ENCODE results near the gene NAPSA.
"Not testable (repeated sequence)": the region's sequence is repeated elsewhere in the genome, so short reads cannot be mapped to it uniquely, and the experiment has no call there.

The NAPSA gene

DNA sequence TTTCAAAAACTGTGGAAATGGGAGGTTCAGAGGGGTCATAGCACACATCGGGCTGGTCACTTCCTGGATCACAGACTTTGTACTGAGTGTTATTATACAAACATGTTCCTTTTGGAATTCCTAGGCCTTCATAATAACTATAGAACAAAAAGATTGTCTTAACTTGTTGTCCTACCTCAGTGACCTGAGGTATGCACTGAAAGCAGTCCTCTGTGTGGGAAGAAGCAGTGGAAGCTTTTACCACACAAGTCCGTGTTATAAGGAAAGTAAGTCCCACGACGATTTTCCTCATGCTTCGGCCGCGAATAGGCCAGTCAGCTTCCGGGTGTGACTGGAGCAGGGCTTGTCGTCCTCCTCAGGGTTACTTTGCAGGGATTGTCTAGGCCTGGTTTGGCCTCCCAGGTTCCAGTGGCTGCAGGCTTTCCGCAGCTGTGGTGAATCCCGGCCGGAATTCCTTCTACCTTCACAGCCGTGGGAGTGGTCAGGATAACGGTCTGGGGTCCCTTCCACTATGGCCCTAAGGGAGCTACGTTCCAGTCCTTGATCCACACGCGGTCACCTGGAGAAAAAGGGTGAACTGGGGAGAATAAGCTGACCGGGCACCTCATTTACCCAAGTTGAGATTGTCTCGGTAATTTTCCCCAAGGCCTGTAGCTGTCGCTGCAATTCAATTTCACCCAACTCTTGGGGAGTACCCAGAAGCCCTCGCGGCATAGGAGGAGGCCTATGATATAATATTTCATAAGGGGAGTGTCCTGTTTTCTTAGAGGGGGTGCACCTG lies 16.0 kb downstream of the NAPSA start:
- Histone ChIP-seq H3K9me3 (ENCODE audit: severe bottlenecking) (no peaks in the 10 kb centered on the region), H3K36me3 (no peaks in the 10 kb centered on the region; the same call in 1 of the 2 replicates), H3K4me3 (ENCODE audit: low read depth, low read length) (no peak overlapping the region), H3K27me3 (ENCODE audit: insufficient read depth, low read depth, severe bottlenecking) (no peaks in the 10 kb centered on the region), H3K27ac (no peak overlapping the region)
- TF ChIP-seq, protein P1, sequence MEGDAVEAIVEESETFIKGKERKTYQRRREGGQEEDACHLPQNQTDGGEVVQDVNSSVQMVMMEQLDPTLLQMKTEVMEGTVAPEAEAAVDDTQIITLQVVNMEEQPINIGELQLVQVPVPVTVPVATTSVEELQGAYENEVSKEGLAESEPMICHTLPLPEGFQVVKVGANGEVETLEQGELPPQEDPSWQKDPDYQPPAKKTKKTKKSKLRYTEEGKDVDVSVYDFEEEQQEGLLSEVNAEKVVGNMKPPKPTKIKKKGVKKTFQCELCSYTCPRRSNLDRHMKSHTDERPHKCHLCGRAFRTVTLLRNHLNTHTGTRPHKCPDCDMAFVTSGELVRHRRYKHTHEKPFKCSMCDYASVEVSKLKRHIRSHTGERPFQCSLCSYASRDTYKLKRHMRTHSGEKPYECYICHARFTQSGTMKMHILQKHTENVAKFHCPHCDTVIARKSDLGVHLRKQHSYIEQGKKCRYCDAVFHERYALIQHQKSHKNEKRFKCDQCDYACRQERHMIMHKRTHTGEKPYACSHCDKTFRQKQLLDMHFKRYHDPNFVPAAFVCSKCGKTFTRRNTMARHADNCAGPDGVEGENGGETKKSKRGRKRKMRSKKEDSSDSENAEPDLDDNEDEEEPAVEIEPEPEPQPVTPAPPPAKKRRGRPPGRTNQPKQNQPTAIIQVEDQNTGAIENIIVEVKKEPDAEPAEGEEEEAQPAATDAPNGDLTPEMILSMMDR (IDR thresholded peaks at IDR 0.05; ENCODE audit: low read depth, low read length) = no peak
- DNase-seq = no peak

DNA sequence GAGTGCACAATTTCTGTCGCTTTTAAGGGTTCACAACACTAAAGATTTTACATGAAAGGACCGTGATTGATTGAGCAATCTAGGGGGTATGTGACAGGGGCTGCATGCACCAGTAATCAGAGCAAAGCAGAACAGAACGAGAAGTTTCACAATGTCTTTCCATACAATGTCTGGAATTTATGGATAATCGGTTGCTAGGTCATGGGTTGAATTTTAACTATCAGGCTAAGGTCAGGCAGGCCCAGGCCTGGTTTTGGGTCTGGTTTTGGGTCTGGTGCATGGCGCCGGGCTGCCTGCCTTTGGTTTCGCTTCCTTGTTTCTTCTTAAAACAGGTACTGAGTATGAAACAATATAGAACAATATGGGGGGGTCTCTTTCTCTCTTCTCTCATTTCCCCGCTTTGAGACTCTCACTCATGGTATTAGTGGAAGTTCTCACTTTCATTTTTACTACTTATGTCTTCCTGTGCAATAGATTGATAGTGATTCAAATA lies 18.3 kb downstream of the NAPSA start:
- not testable (repeated sequence) for H3K4me3 ChIP-seq (ENCODE audit: low read depth, low read length); DNase-seq; H3K9me3 ChIP-seq (ENCODE audit: severe bottlenecking)

DNA sequence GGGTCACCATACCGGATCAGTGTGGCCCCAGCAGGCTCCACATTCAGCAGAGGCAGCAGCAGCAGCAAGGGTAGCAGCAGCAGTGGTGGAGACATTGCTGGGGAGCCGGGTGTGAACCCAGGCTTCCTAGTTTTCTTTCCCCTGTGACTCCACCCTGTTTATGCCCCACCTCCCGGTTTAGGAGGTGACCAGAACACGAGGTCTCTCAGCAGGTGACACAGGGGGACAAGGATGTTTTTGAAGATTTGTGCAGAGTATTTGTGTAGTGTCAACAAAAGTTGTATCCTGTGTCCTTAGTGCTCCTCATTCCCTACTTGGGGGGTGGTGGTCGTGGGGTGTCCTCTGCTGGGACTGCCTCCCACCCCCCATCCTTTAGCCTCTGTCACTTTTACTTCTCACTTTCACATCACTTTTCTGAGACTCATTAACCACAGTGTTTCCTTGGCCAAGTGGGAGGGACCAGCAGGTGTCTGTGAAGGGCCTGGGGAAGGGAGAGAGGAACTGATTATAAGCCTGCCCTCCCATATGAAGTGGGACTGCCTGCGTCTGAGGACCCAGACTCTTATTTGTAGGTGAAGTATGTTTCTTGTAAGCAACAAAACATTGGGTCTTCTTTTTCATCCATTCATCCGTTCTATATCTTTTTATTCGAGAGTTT lies 20.6 kb downstream of the NAPSA start:
- TF ChIP-seq, protein P1 (IDR thresholded peaks at IDR 0.05; ENCODE audit: low read depth, low read length) = no peak
- Histone ChIP-seq H3K27me3 (ENCODE audit: insufficient read depth, low read depth, severe bottlenecking) (no peaks in the 10 kb centered on the region), H3K9me3 (ENCODE audit: severe bottlenecking) (no peaks in the 10 kb centered on the region), H3K4me3 (ENCODE audit: low read depth, low read length) (no peak overlapping the region), H3K36me3 (peaks cover 2% of the 10 kb centered on the region; the same call in 1 of the 2 replicates), H3K27ac (no peak overlapping the region)
- DNase-seq = no peak

More for the DNA sequence above, 18.3 kb downstream of the NAPSA start:
- not testable (repeated sequence) for H3K27ac ChIP-seq; H3K36me3 ChIP-seq; H3K27me3 ChIP-seq (ENCODE audit: insufficient read depth, low read depth, severe bottlenecking)

DNA sequence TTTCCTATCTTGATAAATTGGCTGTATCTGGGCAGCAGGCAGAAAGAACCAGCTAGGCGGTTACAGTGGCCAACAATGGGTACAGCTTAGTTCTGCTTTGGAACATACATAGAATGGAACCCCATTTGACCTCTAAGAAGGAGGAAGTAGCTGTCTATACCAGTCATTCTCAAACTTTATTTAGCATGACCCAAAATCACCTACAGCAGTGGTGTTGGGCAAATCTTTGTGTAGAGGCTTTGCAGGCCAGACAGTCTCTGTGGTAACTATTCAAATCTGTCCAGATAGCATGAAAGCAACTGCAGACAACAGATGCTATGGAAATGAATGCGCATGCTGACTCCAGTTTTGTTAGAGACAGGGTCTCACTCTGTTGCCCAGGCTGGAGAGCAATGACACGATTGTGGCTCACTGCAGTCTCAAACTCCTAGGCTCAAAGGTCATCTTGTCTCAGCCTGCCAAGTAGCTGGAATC lies 24.3 kb downstream of the NAPSA start:
- TF ChIP-seq, protein P1 (IDR thresholded peaks at IDR 0.05; ENCODE audit: low read depth, low read length) = no peak
- no peaks in the 10 kb centered on the region for H3K9me3 ChIP-seq (ENCODE audit: severe bottlenecking)
- no peaks in the 10 kb centered on the region for H3K27me3 ChIP-seq (ENCODE audit: insufficient read depth, low read depth, severe bottlenecking)
- H3K4me3 ChIP-seq (ENCODE audit: low read depth, low read length) = no peak overlapping the region
- no peak overlapping the region for H3K27ac ChIP-seq
- H3K36me3 ChIP-seq = peaks cover 6% of the 10 kb centered on the region
- DNase-seq = no peak

DNA sequence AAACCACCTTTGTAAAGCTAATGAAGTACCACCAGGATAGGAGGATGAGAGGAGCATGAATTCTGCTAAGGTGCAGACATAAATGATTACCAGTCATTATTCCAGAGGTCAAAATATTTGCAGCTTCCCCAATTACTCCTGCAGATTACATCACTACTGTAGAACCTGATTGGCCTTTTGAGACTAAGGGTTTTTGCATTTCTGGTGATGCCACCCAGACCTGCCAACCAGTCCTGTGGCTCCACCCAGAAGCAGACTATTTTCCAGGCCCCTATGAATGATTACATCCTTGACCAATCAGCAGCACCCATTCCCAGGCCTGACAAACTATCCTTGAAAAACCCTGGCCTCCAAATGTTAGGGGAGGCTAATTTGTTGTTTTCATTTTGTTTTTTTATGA lies 25.1 kb downstream of the NAPSA start:
- Histone ChIP-seq H3K27ac (no peak overlapping the region), H3K4me3 (ENCODE audit: low read depth, low read length) (no peak overlapping the region), H3K27me3 (ENCODE audit: insufficient read depth, low read depth, severe bottlenecking) (no peaks in the 10 kb centered on the region), H3K36me3 (peaks cover 6% of the 10 kb centered on the region), H3K9me3 (ENCODE audit: severe bottlenecking) (no peaks in the 10 kb centered on the region)
- no peak for DNase-seq
- TF ChIP-seq, protein P1 (IDR thresholded peaks at IDR 0.05; ENCODE audit: low read depth, low read length) = no peak

DNA sequence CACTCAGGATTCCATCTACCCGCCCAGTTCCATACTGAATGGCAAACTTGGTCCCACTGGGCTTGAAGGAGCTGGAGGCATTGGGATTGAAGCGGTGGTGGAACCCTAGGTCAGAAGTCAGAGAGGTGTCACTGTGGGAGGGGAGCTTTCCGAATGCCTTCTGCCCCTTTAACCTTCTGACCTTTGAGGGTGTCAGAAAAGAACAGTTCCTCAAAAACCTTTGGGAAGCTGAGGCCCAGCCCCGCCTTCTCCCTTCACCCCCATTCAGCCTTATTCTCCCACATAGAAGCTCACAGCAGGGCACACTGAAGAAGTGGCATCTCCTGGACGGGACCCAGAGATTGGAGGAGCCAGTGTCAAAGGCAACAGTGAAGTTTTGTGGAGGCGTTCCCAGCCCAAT lies 28.4 kb downstream of the NAPSA start:
- H3K27me3 ChIP-seq (ENCODE audit: insufficient read depth, low read depth, severe bottlenecking); DNase-seq; H3K4me3 ChIP-seq (ENCODE audit: low read depth, low read length); H3K36me3 ChIP-seq; H3K9me3 ChIP-seq (ENCODE audit: severe bottlenecking); H3K27ac ChIP-seq: not testable (repeated sequence)
